HG03175 (cell line): ENCODE results near the gene EOLA1.
"Not testable (repeated sequence)": the region's sequence is repeated elsewhere in the genome, so short reads cannot be mapped to it uniquely, and the experiment has no call there.

Experiments used
- ATAC-seq: cut with Tn5 transposase; IDR thresholded peaks from one replicate; pipeline ENCODE4 v1.9.1; 2021; ENCODE audit warnings: mild to moderate bottlenecking, moderate library complexity; ENCODE audit not compliant: unreplicated experiment

The EOLA1 gene

DNA sequence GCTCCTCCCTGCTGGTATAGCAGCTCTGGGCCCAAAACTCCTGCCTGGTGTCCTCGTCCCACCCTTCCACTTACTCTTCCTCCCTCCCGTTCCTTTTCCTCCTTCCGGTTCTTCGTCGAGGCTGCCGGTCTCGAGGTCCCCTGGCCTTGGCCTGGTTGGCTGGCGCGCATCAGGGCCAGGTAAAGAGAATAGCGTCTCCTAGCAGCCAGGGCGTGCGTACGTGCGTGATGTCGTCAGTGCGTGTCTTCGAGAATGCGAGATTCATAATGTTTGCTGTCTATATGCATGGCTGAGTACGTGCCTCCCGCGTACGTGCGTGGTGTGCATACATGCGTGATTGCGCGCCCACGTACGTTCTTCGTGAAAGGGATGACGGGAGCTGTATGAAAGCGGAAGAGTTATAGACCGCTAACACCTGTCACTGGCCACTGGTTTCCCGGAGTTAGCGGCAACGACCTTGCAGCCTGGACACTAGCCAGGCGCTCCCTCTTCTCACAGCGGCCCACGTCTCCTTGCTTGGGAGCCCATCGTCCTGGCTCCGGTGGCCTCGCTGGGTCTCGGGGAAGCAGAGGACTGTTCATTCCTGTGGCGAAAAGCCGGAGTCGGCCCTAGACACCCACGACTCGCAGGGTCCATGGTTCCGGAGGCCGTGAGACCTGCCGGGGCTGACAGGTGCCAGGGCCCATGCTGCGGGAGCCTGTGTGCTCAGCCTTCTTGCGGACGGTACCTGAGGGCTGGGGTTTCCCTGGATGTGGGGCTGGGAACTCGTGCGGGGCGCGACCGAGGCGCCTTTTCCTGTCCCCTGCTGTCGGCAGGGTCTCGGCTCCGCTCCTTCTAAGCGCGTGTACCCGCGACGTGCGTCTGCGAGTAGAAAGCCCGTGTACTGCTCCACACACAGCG, at the start of gene EOLA1:
Gene EOLA1 (plus strand): TSS at position 392 of the 900 bp plus-strand sequence. CDS start 4,619 bp downstream, outside the sequence.
- peak; percentile 77 for ATAC-seq

DNA sequence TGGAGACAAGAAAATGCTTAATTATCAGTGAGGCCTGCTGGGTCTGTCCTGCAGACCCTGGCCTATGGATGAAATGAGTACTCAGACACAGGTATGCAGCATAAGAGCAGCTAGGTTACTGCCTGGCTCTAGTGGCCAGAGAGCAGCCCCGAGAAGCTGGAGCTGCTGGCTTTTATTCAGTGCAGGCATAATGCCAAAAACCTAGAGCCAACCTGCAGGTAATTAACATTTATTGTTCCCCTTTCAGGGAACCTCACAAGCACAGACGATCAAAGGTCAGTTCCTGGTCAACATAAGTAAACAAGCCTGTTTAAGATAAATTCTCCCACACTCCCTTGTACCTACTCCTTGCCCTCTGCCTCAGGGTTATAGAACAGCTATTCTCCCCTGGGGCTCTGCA, 49.0 kb upstream of the EOLA1 start:
- no peak for ATAC-seq

DNA sequence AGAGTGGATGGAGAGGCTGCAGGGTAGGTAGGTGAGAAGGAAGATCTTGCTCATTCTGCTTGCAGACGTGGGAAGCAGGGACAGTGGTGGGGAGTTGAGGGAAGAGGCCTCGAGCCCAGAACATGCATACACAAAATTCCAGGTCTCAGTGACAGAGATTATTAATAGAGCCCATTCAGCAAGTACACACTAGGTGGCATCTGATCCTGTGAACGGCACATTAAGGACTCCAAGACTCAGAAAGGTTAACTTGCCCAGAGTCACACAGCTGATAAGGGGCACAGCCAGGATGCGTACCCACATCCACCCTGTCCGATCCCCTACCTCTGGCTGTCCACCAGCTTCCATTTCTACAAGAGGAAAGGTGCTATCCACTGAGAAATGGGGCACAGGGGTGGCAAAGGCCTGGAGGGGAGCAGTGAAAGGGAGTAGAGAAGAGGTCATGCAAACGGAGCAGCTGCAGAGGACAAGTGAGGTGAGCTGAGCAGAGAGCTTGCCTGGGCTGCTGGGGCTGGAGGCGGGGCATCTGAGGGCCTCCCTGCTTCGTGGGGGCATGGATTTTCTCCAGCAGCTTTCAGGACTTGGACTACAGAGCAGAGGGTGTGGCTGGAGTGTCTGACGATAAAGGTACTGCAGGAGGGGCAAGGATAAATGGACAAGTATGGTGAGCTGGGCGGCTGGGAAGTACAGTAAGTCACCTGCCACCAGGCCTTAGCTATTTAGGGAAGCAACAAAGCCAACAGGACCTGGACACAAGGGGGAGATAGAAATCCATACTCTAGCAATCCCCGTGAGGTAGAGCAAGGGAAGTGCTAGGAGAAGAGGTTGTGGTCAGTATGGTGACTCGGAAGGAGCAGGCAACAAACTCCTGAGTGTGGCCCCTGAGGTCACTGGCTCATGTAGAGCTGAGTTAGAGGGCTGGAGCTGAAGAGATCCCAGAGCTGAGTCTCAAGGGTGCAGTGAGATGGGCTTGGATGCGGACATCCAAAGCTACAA, 46.9 kb upstream of the EOLA1 start:
- no peak for ATAC-seq

- no peak for ATAC-seq
Observed at GRCh38 chrX:149494844-149495565, 45.8 kb upstream of the EOLA1 start.

GRCh38 chrX:149495573-149496071, 45.2 kb upstream of the EOLA1 start:
- no peak for ATAC-seq

- ATAC-seq, result no peak
Observed at GRCh38 chrX:149497054-149497453, 43.8 kb upstream of the EOLA1 start.

DNA sequence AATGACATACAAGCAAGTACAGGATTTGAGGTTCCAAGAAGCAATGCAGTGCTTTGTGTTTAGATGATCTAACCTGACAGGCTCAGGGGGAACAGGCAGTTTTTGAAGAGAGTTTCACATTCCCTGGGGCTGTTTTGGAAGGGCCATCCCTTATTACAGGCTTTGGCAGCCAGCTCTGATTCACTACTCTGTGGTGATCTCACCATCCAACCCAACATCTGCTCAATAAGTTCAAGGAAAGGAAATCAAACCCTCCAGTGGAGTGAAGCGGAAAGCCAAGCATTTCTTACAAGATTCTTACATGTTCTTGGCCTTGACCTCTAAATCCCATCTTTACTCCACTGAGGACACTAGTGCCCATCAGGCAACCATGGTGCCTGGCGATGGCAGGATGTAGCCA, 43.2 kb upstream of the EOLA1 start:
- ATAC-seq, result no peak

DNA sequence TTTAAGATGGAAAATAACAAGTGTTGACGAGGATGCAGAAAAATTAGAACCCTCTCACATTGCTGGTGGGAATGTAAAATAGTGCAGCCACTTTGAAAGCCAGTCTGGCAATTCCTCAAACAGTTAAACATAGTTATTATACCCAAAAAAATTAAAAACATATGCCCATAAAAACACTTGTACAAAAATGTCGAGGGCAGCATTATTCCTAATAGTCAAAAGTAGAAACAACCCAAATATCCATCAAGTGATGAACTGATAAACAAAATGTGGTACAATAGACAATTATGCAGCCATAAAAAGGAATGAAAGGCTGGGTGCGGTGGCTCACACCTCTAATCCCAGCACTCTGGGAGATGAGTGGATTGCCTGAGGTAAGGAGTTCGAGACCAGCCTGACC, 42.0 kb upstream of the EOLA1 start:
- no peak for ATAC-seq

- no peak for ATAC-seq
Observed at GRCh38 chrX:149499766-149500165, 41.0 kb upstream of the EOLA1 start.

DNA sequence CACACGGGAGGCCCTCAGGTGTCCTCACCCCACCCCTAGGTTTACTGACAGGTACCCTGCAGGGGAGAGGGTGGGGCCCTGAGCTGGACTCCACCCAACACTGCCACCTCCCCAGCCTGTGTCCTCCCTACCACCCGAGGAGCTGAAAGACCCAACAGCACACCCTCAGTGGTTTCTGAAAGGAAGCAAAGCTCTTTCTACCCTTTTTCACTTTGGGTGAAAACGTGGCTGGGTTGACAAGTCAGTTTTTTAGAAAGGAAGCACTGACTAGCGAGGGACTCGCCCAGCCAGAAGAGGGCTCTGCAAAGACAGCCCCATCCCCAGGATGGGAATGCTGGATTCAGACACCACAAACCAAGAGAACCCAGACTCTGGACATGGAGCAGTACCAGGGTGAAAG, 37.9 kb upstream of the EOLA1 start:
- not testable (repeated sequence) for ATAC-seq

DNA sequence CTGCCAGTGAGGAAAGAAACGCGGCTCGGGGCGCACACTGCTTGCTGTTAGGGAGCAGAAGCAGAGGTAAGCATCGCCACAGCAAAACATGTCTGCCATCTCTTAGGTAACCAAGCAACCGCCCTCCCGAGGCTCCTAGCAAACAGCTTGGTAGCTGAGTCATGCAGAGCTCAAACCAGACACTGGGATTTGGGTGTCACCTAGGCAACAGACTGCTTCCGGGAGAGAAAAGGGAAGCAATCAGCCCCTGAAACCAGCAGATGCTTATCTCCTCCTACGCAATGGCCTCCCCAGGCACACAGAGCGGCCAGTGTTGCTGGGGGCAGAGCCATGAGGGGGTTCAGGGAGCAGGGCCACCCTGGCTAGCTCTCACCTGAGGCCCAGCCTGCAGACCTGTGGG, 37.4 kb upstream of the EOLA1 start:
- ATAC-seq, result peak; percentile 70

DNA sequence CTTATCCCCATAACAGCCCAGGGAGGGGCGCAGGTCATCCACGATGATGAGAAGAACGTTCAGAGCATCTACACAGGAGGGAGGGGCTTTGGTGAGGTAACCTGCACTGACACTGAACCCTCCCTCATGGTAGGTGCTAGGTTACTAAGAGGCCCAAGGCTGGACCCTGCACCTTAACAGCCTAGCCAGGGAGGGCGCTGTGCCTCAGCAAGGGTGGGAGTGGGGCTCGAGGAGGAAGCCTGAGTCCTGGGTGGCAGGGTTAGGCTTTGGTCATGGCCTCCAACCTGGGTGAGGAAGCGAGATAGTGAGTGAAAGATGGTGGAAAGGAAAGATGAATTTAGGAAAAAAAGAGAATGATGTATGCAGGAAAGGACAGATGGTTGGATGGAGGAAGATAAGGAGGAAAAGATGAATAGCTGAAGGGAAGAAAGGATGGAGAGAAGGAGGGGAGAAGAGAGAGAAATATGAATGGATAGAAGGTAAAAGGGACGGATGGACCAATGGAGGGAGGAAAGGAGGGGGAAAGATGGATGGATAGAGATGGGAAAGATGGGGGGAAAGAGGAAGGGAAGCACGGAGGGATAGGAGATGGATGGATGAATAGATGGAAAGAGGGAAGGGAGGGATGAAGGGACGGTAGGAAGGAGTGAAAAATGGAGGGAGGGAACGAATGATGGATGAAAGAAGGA, 36.4 kb upstream of the EOLA1 start:
- peak; percentile 49 for ATAC-seq

GRCh38 chrX:149504915-149505651, 35.7 kb upstream of the EOLA1 start, which contains the start of gene IDS:
TSS of gene IDS (minus strand) at chrX:149505306. CDS start at chrX:149505137, 169 bp downstream.
- ATAC-seq, result peak; percentile 56

- no peak for ATAC-seq
Observed at GRCh38 chrX:149505671-149506070, 35.1 kb upstream of the EOLA1 start.

- ATAC-seq, result no peak
Observed at GRCh38 chrX:149506349-149506748, 34.5 kb upstream of the EOLA1 start.

DNA sequence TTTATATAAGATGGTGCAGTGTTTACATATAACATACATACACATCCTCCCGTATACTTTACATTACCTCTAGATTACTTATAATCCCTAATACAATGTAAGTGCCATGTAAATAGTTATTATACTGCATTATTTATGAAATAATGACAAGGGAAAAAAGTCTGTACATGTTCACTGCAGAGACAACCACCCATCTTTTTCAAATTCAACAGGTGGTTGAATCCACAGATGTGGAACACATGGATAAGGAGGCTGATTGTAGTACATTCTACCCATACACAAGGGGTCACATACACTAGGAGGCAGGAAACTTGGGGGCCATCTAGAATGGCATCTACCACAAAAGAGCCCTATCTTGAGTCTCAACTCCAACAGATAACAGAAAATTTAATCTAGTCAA, 32.3 kb upstream of the EOLA1 start:
- ATAC-seq, result no peak

DNA sequence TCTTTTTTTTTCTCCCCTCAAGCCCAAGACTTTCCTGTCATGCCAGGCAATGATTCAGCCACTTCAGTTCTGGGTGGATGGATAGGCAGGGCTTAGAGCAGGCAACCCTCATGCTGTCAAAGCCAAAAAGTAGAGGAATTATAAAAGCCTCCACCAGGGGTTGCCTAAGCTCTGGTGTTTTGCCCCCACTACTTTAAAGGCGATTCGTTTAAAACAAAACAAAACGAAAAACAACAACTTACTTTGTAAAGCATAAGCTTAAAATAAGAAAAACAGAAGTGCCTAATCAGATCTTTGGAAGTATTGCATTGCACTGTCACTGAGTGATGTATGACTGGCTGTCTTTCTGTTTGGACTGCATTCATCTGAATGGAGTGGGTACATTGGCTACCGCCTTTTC, 30.4 kb upstream of the EOLA1 start:
- ATAC-seq, result no peak

DNA sequence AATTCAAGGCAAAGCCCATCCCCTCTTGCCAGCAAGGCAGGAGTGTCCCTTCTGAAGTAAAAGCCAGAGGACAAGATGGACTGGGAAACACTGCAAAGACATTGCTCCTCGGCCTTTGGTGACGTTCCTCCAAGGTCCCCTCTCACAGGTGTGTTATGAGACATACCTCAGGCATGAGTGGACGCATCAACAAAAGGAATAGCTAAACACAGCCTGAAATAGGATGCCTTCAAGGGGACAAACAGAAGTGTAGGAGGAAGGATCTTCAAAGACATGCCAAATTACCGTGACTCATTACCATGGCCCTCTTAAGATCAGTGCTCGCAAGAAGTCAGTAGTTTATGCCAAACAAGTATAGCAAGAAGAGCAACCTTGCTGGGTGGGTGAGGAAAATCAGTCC, 29.7 kb upstream of the EOLA1 start:
- ATAC-seq, result no peak

DNA sequence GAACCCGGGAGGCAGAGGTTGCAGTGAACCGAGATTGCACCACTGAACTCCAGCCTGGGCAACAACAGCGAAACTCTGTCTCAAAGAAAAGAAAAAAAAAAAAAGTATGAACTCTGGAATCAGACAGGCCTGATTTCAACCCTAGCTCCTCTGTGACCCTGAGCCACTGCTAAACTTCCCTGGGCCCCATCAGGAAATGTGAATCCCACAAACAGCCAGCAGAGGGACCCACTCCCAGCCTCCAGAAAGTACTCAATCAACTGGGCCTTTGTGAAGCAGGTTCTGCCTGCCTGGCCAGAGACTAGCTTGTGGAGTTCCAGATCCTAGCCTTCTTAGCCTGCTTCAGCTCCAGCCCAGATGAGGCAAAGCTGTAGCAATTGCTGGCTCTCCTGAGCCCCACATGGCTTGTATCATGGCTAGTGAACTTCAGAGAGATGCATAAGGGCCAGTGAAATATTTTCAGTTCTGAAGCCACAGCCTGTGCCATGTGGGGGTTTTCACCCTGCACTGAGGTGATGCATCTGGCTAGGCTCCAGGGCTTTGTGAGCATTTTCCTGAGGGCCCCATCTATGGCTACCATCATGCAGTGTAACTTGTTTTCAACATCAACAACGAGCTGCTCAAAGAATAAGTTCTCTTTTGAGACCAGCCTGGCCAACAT, 28.5 kb upstream of the EOLA1 start:
- peak; percentile 84 for ATAC-seq
